H1 (cell line): ENCODE measurements around the gene ITGB2.

Experiments used
- SP2 ChIP-seq: IDR thresholded peaks from 2 replicates; pipeline ENCODE4 v1.6.1; 2012; ENCODE audit warnings: mild to moderate bottlenecking, low read length, inconsistent platforms
- TF ChIP-seq, protein P1 (sequence below), 3 experiments: IDR thresholded peaks; 1 replicate in 2 of 3; 2 replicates in 1 of 3; pipeline versions ENCODE4 v1.5.1 to v1.6.1; 2011; ENCODE audit warnings: low read length in 3 of 3, mild to moderate bottlenecking in 3 of 3, inconsistent platforms in 2 of 3, low read depth in 1 of 3, moderate library complexity in 1 of 3; ENCODE audit not compliant: insufficient read depth in 1 of 3; ENCODE audit errors: control extremely low read depth in 1 of 3

DNA sequence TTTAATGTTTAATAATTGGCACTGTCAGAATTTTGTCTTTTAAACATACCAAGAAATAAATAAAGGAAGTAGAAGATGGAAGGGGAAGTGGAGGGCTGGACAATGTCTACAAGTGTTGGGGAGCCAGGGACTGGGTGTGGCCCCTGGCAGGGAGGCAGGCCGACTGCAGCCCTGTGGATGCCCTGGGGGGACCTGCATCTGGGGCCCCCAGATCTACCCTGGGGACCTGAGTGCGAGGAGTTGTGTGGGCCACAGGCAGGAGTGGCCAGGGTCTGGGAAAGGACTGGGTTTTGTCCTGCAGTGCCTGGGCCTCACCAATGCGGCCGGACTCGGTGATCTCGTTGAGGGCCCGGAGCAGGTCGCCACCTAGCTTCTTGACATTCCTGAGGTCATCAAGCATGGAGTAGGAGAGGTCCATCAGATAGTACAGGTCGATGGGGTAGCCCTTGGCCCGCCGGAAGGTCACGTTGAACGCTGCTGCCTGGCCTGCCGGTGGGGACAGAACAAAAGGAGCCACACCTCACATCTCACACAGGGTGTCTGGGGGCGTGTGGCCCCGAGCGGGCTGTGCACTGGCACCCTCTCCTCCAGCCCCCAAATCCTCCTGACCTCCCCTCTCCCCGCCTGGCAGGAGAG lies 17.5 kb downstream of the ITGB2 start:
- TF ChIP-seq, protein P1, sequence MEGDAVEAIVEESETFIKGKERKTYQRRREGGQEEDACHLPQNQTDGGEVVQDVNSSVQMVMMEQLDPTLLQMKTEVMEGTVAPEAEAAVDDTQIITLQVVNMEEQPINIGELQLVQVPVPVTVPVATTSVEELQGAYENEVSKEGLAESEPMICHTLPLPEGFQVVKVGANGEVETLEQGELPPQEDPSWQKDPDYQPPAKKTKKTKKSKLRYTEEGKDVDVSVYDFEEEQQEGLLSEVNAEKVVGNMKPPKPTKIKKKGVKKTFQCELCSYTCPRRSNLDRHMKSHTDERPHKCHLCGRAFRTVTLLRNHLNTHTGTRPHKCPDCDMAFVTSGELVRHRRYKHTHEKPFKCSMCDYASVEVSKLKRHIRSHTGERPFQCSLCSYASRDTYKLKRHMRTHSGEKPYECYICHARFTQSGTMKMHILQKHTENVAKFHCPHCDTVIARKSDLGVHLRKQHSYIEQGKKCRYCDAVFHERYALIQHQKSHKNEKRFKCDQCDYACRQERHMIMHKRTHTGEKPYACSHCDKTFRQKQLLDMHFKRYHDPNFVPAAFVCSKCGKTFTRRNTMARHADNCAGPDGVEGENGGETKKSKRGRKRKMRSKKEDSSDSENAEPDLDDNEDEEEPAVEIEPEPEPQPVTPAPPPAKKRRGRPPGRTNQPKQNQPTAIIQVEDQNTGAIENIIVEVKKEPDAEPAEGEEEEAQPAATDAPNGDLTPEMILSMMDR (IDR thresholded peaks at IDR 0.05; ENCODE audit: control extremely low read depth in 1 of 3, insufficient read depth in 1 of 3, low read depth in 1 of 3, low read length in 3 of 3): no peak
- no peak for TF ChIP-seq SP2
